H1 (cell line): ENCODE data around the gene SCAMP2. TPM values are rescaled to one million over a fixed set of nuclear protein-coding genes. Genes with fewer than 3 reads are reported as not detected.

ENCODE experiments used
- CTCF ChIA-PET: fragments of 300-600 bp; sonication (Branson Sonifier 250); formaldehyde crosslinking; loops from one replicate; lab custom pipeline; 2021; ENCODE audit not compliant: partially characterized antibody; lab: Charles Lee
- POLR2A ChIA-PET: fragments of 300-600 bp; sonication (Branson Sonifier 250); formaldehyde crosslinking; loops from one replicate; lab custom pipeline; 2021; ENCODE audit warnings: inconsistent platforms; ENCODE audit not compliant: partially characterized antibody; lab: Charles Lee
- DNase-seq, 2 experiments: peaks; one replicate each; pipeline versions ENCODE4 v3.0.0 to v3.0.0-alpha.2; 2010 to 2022; ENCODE audit warnings: low spot score in 2 of 2, low read depth in 1 of 2, mixed read lengths in 1 of 2
- FAIRE-seq: peaks from 2 replicates; lab custom pipeline; 2011; peaks lifted over from hg19 to GRCh38; lab: Jason Lieb, UNC
- H2AFZ ChIP-seq: 2 replicates; pipeline ENCODE4 v1.8.1; 2012; ENCODE audit warnings: low read length, inconsistent platforms
- H2AK5ac ChIP-seq: 2 replicates; pipeline ENCODE4 v1.6.1; 2013; ENCODE audit warnings: low read depth, low read length
- H2BK120ac ChIP-seq: replicated peaks from 2 replicates; pipeline ENCODE3; 2013; ENCODE audit warnings: low read depth, low read length, inconsistent platforms
- H2BK12ac ChIP-seq: 2 replicates; pipeline ENCODE4 v1.6.1; 2013; ENCODE audit warnings: low read depth, low read length
- H2BK15ac ChIP-seq: 2 replicates; pipeline ENCODE4 v1.6.1; 2013; ENCODE audit warnings: low read length
- H2BK20ac ChIP-seq: 2 replicates; pipeline ENCODE4 v1.6.1; 2013; ENCODE audit warnings: low read length
- H2BK5ac ChIP-seq: 2 replicates; pipeline ENCODE4 v1.6.1; 2013; ENCODE audit warnings: low read depth, low read length
- H3K14ac ChIP-seq: 2 replicates; pipeline ENCODE4 v1.6.1; 2013; ENCODE audit warnings: inconsistent platforms; ENCODE audit not compliant: insufficient read length
- H3K18ac ChIP-seq: 2 replicates; pipeline ENCODE4 v1.6.1; 2013; ENCODE audit warnings: low read length; ENCODE audit errors: extremely low read depth
- H3K23ac ChIP-seq: 2 replicates; pipeline ENCODE4 v1.6.1; 2013; ENCODE audit warnings: inconsistent platforms; ENCODE audit not compliant: insufficient read length
- H3K23me2 ChIP-seq: 2 replicates; pipeline ENCODE4 v1.6.1; 2013; ENCODE audit warnings: low read depth, low read length
- H3K27ac ChIP-seq: 2 replicates; pipeline ENCODE4 v1.6.1; 2011; ENCODE audit warnings: low read depth, low read length, inconsistent platforms
- H3K27me3 ChIP-seq, 4 experiments: replicated peaks in 1 of 4; 1 replicate in 1 of 4; 2 replicates in 3 of 4; pipeline versions ENCODE4 v1.6.1 to v1.8.1; 2011 to 2013; ENCODE audit warnings: low read length in 3 of 4, mild to moderate bottlenecking in 3 of 4, inconsistent platforms in 2 of 4, mixed read lengths in 2 of 4, moderate library complexity in 1 of 4; ENCODE audit not compliant: control insufficient read depth in 3 of 4, insufficient read depth in 3 of 4; ENCODE audit errors: extremely low read depth in 1 of 4
- H3K36me3 ChIP-seq, 4 experiments: 2 replicates each; pipeline versions ENCODE4 v1.6.1 to v1.8.1; 2011 to 2013; ENCODE audit warnings: mild to moderate bottlenecking in 4 of 4, low read length in 3 of 4, moderate library complexity in 2 of 4, control low read depth in 1 of 4, inconsistent platforms in 1 of 4; ENCODE audit not compliant: insufficient read depth in 4 of 4, control insufficient read depth in 2 of 4
- H3K4ac ChIP-seq: replicated peaks from 2 replicates; pipeline ENCODE3; 2013; ENCODE audit warnings: low read length, low read depth, mixed read lengths, inconsistent platforms; ENCODE audit not compliant: insufficient read length
- H3K4me1 ChIP-seq, 4 experiments: replicated peaks in 1 of 4; 1 replicate in 1 of 4; 2 replicates in 3 of 4; pipeline versions ENCODE4 v1.6.1 to v1.8.1; 2011 to 2013; ENCODE audit warnings: low read length in 3 of 4, inconsistent platforms in 2 of 4, mixed read lengths in 1 of 4; ENCODE audit not compliant: insufficient read depth in 4 of 4, control insufficient read depth in 3 of 4
- H3K4me2 ChIP-seq, 2 experiments: 2 replicates each; pipeline versions ENCODE4 v1.6.1 to v1.8.1; 2011 to 2013; ENCODE audit warnings: low read depth in 2 of 2, low read length in 2 of 2, control low read depth in 1 of 2, inconsistent platforms in 1 of 2, mild to moderate bottlenecking in 1 of 2; ENCODE audit not compliant: insufficient read depth in 1 of 2
- H3K4me3 ChIP-seq, 4 experiments: fragments of 200-600, 300-600 bp in 1 of 4; sonication (generic), shearing (Covaris generic), sonication (Bioruptor Twin) in 1 of 4; 2 replicates each; pipeline versions ENCODE4 v1.5.1 to v1.8.1; 2011 to 2016; ENCODE audit warnings: low read length in 4 of 4, low read depth in 3 of 4, control low read depth in 2 of 4, inconsistent platforms in 2 of 4, mild to moderate bottlenecking in 2 of 4, mixed read lengths in 1 of 4, moderate library complexity in 1 of 4; ENCODE audit not compliant: insufficient read depth in 2 of 4; ENCODE audit errors: extremely low read depth in 1 of 4
- H3K56ac ChIP-seq: replicated peaks from 2 replicates; pipeline ENCODE3; 2013; ENCODE audit warnings: low read depth, mild to moderate bottlenecking, mixed read lengths, low read length, inconsistent platforms; ENCODE audit not compliant: insufficient read length
- H3K79me1 ChIP-seq: 2 replicates; pipeline ENCODE4 v1.6.1; 2013; ENCODE audit warnings: low read depth, low read length, control low read depth
- H3K79me2 ChIP-seq, 2 experiments: 2 replicates each; pipeline versions ENCODE4 v1.6.1 to v1.8.1; 2012 to 2013; ENCODE audit warnings: low read length in 2 of 2, mild to moderate bottlenecking in 2 of 2, inconsistent platforms in 1 of 2; ENCODE audit not compliant: insufficient read depth in 2 of 2, control insufficient read depth in 1 of 2
- H3K9ac ChIP-seq, 4 experiments: replicated peaks in 1 of 4; 1 replicate in 1 of 4; 2 replicates in 3 of 4; pipeline versions ENCODE4 v1.6.1 to v1.8.1; 2011 to 2013; ENCODE audit warnings: low read depth in 3 of 4, low read length in 3 of 4, control low read depth in 2 of 4, mild to moderate bottlenecking in 2 of 4, moderate library complexity in 2 of 4, inconsistent platforms in 1 of 4; ENCODE audit errors: extremely low read depth in 1 of 4
- H3K9me3 ChIP-seq, 2 experiments: 2 replicates each; pipeline versions ENCODE4 v1.6.1 to v1.8.1; 2012 to 2013; ENCODE audit warnings: mild to moderate bottlenecking in 2 of 2, moderate library complexity in 2 of 2, control low read depth in 1 of 2, inconsistent platforms in 1 of 2, low read depth in 1 of 2, low read length in 1 of 2, mixed read lengths in 1 of 2; ENCODE audit not compliant: insufficient read depth in 2 of 2
- H4K20me1 ChIP-seq, 2 experiments: replicated peaks in 1 of 2; 2 replicates each; pipeline versions ENCODE3 to v1.8.1; 2011 to 2013; ENCODE audit warnings: inconsistent platforms in 2 of 2, low read length in 2 of 2, mild to moderate bottlenecking in 1 of 2; ENCODE audit not compliant: insufficient read depth in 2 of 2, control insufficient read depth in 1 of 2
- H4K5ac ChIP-seq: 2 replicates; pipeline ENCODE4 v1.6.1; 2013; ENCODE audit warnings: low read length, low read depth, mixed read lengths, inconsistent platforms; ENCODE audit not compliant: insufficient read length
- H4K8ac ChIP-seq: 2 replicates; pipeline ENCODE4 v1.8.0; 2013; ENCODE audit warnings: mild to moderate bottlenecking, moderate library complexity, low read length, inconsistent platforms; ENCODE audit not compliant: insufficient read depth; ENCODE audit errors: extremely low read depth
- H4K91ac ChIP-seq: replicated peaks from 2 replicates; pipeline ENCODE3; 2013; ENCODE audit warnings: low read length, mixed read lengths, inconsistent platforms; ENCODE audit not compliant: insufficient read length
- CHD1 ChIP-seq: IDR thresholded peaks from 2 replicates; pipeline ENCODE4 v1.6.1; 2012; ENCODE audit warnings: low read depth, low read length, improper control_type of control experiment
- CHD2 ChIP-seq: IDR thresholded peaks from 2 replicates; pipeline ENCODE4 v1.6.1; 2012; ENCODE audit warnings: low read length, improper control_type of control experiment
- CREB1 ChIP-seq: IDR thresholded peaks from 2 replicates; pipeline ENCODE4 v1.6.1; 2012; ENCODE audit warnings: inconsistent platforms
- EZH2 ChIP-seq: fragments of 200-600 bp; sonication (generic); IDR thresholded peaks from 2 replicates; pipeline ENCODE4 v1.7.1; 2012; ENCODE audit warnings: low read depth, mild to moderate bottlenecking, moderate library complexity, low read length, inconsistent platforms; ENCODE audit not compliant: severe bottlenecking
- SIN3A ChIP-seq, 2 experiments: IDR thresholded peaks in 1 of 2; conservative IDR thresholded peaks in 1 of 2; 2 replicates each; pipeline ENCODE4 v1.6.1; 2011 to 2012; ENCODE audit warnings: low read length in 2 of 2, improper control_type of control experiment in 1 of 2, low read depth in 1 of 2, mild to moderate bottlenecking in 1 of 2
- SRF ChIP-seq: IDR thresholded peaks from 2 replicates; pipeline ENCODE4 v1.6.1; 2011; ENCODE audit warnings: mild to moderate bottlenecking, low read depth, low read length, moderate library complexity
- WGBS, 2 experiments: shearing (Covaris generic) in 1 of 2; methylation state at CpG; one replicate each; pipeline versions ENCODE4 v1.1.6 to v1.1.7; 2013 to 2015; ENCODE audit warnings: low lambda C conversion rate in 2 of 2, mixed read lengths in 2 of 2, inconsistent platforms in 1 of 2, low coverage in 1 of 2, missing lambda C conversion rate in 1 of 2; ENCODE audit not compliant: insufficient replicate concordance in 2 of 2, insufficient coverage in 1 of 2, insufficient read length in 1 of 2; ENCODE audit errors: extremely low coverage in 1 of 2, missing lambda C conversion rate in 1 of 2; 5-methylcytosine and 5-hydroxymethylcytosine counted together
- polyA plus RNA-seq, 7 experiments: library from polyadenylated mRNA; depleted of rRNA in 3 of 7; stranded (reverse) in 5 of 7; unstranded in 2 of 7; fragments of >200 nt in 5 of 7; fragments of 200-250 nt in 2 of 7; gene quantifications; 1 replicate in 5 of 7; 2 replicates in 1 of 7; 4 replicates in 1 of 7; pipeline versions ENCODE4 v1.2.1 to v1.2.3, GENCODE V29; 2011 to 2013; ENCODE audit warnings: missing spikeins in 2 of 7, mixed read lengths in 2 of 7
- total RNA-seq: library from RNA; stranded (reverse); fragmentation: NEBNext Ultra II Directional; extraction: Animal tissue kit (Norgen Biotek cat#: 25700); gene quantifications from 2 replicates; pipeline ENCODE4 v1.2.1, GENCODE V29; 2021

The SCAMP2 gene
- total and polyA plus RNA-seq, 2 of the 8 experiments (the other 6 are each of a cell fraction or from before 2014, with no cell fraction given) = 41.7 to 131 TPM

DNA sequence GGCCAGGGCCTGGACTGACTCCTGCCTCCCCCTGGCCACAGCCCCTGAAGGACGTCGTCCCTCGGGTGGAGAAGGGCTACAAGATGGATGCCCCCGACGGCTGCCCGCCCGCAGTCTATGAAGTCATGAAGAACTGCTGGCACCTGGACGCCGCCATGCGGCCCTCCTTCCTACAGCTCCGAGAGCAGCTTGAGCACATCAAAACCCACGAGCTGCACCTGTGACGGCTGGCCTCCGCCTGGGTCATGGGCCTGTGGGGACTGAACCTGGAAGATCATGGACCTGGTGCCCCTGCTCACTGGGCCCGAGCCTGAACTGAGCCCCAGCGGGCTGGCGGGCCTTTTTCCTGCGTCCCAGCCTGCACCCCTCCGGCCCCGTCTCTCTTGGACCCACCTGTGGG, 70.9 kb downstream of the SCAMP2 start:
- no peak for TF ChIP-seq EZH2
- TF ChIP-seq CHD1 = no peak
- no peak for TF ChIP-seq CHD2
- no peak for TF ChIP-seq CREB1
- TF ChIP-seq SIN3A (conservative IDR thresholded peaks at IDR 0.05 in 1 of 2, IDR thresholded peaks at IDR 0.05 in 1 of 2; ENCODE audit: low read depth in 1 of 2, low read length in 2 of 2) = no peak
- no peak for TF ChIP-seq SRF
- Histone ChIP-seq H3K27ac (no peak overlapping the region), H4K20me1 (peaks cover 2 to 14% of the 10 kb centered on the region in 2 experiments), H2BK120ac (no peak overlapping the region), H3K18ac (no peak overlapping the region), H2AK5ac (no peak overlapping the region), H4K5ac (no peak overlapping the region), H3K4me1 (peaks cover 0 to 5% (median 2%) of the 10 kb centered on the region in 4 experiments; a peak in 3 of 7 replicates), H3K79me1 (no peaks in the 10 kb centered on the region), H2BK20ac (no peak overlapping the region), H3K23me2 (no peaks in the 10 kb centered on the region), H3K4me2 (no peak overlapping the region), H4K8ac (no peak overlapping the region), H3K27me3 (no peaks in the 10 kb centered on the region), H3K14ac (no peak overlapping the region), H2BK12ac (no peak overlapping the region), H2BK15ac (no peak overlapping the region), H3K79me2 (no peaks in the 10 kb centered on the region), H2BK5ac (no peak overlapping the region), H2AFZ (no peak overlapping the region), H3K36me3 (peaks cover 0 to 14% (median 0%) of the 10 kb centered on the region in 4 experiments; a peak in 1 of 8 replicates), H3K9me3 (no peaks in the 10 kb centered on the region), H3K23ac (no peak overlapping the region), H3K56ac (no peak overlapping the region), H4K91ac (no peak overlapping the region), H3K4me3 (no peak overlapping the region), H3K9ac (no peak overlapping the region), H3K4ac (no peak overlapping the region)
- POLR2A ChIA-PET = no interaction called here
- no peak for FAIRE-seq
- DNase-seq = no peak
- 86% methylated on average over 18 of the region's 20 CpGs; no CpG with 5 or more reads in 1 of the 2 experiments for WGBS, 2 experiments
- CTCF ChIA-PET = interaction anchor here (0.9 to 17.1 kb wide), 4 partner anchors 9 to 148 kb away, joined by 3 to 543 read pairs (median 3); partner anchors contain the start of gene CSK
